Measurements from ENCODE around the gene BCL2L2.

Gene BCL2L2

DNA sequence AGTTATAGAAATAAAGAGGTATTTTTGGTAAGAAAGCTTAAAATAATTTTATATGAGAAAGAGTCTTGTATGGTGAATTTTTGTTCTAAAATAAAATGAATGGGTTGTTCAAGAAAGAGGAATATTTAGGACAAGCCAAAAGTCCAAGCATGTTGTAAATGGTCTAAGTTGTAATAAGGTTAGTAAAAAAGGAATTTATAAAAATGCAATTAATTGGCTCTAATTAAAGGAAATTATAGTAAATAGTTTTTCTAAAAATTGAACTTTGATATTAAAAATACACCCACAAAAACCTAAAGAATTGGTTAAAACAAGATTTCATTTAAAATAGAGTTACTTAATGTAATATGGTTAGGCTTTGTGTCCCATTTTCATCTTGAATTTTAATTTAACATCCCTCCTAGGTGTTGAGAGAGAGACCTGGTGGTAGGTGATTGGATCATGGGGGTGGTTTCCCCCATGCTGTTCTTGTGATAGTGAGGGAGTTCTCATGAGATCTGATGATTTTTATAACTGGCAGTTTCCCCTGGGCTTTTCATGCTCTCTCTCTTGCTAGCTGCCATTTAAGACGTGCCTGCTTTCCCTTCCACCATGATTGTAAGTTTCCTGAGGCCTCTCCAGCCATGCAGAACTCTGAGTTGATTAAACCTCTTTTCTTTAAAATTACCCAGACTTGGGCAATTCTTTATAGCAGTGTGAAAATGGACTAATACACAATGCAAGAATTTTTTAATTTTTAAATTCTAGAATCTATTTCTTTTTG is 33.1 kb downstream of the BCL2L2 start:
- no peak overlapping the region for H3K27ac ChIP-seq
- TF ChIP-seq, protein P1, sequence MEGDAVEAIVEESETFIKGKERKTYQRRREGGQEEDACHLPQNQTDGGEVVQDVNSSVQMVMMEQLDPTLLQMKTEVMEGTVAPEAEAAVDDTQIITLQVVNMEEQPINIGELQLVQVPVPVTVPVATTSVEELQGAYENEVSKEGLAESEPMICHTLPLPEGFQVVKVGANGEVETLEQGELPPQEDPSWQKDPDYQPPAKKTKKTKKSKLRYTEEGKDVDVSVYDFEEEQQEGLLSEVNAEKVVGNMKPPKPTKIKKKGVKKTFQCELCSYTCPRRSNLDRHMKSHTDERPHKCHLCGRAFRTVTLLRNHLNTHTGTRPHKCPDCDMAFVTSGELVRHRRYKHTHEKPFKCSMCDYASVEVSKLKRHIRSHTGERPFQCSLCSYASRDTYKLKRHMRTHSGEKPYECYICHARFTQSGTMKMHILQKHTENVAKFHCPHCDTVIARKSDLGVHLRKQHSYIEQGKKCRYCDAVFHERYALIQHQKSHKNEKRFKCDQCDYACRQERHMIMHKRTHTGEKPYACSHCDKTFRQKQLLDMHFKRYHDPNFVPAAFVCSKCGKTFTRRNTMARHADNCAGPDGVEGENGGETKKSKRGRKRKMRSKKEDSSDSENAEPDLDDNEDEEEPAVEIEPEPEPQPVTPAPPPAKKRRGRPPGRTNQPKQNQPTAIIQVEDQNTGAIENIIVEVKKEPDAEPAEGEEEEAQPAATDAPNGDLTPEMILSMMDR (conservative IDR thresholded peaks at IDR 0.05): no peak

DNA sequence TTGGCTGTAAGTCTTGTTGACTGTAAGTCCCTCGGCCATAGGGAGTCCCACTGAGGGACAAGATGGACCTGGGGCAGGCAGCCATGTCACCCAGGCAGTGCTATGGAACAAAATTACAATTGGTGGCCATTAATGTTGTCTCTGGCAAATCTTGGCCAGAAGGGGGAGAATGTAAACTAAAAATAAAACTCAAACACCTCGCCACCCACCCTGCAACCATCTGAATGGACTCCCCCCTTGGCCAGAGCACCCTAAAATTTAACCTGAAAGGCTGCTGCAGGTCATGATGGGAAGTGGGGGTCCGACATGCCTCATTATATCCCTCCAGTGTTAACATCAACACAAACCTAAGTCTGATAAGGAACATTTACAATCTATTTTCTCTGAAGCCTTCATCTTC is 37.8 kb downstream of the BCL2L2 start:
- no peak overlapping the region for H3K27ac ChIP-seq
- TF ChIP-seq, protein P1 (conservative IDR thresholded peaks at IDR 0.05): no peak

DNA sequence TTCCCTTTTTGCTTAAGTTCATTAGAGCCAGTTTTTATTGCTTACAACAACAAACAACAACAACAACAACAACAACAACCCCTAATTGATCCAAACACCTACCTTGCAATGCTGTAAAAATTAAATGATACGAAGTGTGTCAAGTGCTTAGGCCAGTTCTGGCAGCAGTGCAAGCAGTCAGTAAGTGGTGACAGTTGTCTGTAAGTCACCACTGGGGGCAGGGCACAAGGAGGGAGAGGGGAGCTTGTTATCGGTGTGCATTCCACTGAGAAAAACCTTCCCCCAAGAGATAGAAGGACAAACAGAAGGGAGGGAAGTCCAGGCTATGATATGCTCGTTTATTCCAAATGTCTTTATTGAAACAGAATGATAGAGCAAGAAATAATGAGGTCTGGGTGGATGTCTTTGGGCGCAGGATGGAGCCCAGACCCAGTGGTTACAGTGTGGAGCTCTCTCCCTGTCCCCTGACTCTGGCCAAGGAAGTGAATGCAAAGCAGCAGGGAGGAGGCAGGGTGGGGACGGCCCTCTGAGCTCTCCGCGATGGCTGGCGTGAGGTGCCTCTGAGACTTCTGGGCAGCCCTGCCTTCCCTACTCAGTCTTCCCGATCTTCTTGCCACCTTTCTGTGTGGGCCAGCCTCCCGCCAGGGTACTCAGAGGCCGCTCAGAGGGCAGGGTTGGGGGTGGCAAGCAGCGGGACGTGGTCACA is 39.5 kb downstream of the BCL2L2 start:
- TF ChIP-seq, protein P1 (conservative IDR thresholded peaks at IDR 0.05): no peak
- H3K27ac ChIP-seq: no peak overlapping the region

DNA sequence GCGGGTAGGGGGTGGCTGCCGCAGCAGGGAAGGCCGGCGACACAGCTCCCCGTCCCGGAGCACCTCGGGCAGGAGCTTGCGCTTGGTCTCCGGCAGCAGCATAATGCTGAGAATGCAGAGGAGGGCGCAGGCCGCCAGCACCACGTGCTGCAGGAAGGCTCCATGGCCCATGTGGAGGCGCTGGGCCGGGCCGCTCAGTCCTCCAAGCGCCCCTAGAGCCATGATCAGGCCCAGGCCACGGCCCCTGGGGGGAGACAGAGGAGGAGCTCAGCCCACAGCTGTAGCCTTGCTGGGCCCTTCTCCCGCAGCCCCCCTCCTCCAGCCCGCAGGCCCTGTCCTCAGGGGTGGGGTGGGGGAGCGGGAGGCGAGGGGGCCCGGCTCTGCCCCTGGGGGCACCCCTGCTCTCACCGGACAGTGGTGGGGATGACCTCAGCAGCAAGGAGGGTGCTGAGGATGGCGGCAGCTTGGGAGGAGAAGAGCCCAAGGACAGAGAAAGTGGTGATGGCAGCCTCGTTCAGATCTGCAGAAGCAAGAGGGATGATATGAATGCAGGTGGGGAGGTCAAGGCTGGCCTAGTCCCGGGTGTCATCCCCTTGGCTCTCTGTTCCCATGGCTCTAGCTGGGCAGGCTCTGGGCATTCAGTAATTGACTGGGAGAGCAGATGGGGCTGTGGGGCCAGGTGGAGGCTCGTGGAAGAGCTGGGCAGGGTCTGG is 40.2 kb downstream of the BCL2L2 start:
- H3K27ac ChIP-seq: no peak overlapping the region
- TF ChIP-seq, protein P1 (conservative IDR thresholded peaks at IDR 0.05): no peak

DNA sequence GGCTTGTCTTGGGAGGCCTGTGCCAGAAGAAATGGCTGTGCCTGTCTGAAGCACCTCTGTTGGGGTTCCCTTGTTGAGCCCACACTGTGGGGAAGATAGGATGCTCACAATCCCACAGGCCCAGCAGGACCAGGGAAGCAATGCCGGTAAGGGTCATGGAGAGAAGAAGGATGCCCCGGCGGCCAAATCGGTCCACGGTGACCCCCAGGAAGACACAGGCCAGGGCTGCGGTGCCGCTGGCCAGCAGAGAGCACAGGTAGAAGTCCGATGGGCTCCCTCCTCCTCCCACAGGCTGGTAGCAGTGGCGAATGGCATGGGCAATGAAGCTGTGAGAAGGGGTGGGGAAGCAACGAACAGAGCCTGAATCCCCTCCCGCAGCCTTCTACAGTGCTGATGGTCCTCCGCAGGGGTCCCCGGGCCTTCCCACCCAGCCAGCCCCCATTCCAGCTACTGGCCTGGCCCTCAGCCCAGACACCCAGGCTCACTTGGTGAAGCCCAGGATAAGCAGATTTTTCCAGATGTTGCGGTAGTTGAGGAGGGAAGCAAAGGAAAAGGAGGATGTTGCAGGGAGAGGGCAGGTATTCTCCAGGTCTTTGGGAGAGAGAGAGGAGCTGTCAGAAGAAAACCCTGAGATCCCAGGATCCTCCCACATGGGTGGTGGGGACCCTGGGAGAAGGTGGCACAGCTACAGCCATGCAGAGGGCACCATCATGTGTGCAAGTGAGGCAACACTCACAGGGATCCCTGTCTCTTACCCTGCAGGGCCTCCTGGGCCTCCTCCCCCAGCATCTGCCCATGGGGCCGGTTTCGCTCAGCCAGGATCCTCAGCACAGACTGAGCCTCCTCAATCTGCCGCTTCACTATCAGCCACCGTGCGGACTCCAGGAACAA is 41.0 kb downstream of the BCL2L2 start:
- TF ChIP-seq, protein P1 (conservative IDR thresholded peaks at IDR 0.05): no peak
- H3K27ac ChIP-seq: no peak overlapping the region

DNA sequence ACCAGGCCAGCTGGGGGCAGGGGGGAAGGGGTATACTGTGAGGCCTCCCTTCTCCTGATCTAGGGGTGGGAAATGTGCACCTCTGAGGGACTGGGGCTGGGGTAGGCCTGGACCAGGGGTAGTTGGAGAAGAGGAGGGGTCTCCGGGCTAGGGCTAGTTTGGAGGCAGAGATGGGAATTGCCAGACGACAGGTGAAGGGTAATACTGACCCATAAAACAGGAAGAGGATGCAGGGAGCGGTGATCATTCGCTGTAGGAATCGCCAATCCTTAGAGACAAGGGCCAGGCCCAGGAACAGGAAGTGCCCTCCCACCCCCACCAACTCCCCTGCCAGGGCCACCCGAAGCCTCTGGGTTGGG is 41.6 kb downstream of the BCL2L2 start:
- TF ChIP-seq, protein P1 (conservative IDR thresholded peaks at IDR 0.05): no peak
- no peak overlapping the region for H3K27ac ChIP-seq
